GM18867 (cell line): ENCODE data around the gene SERINC5.
A peak's percentile ranks its signal among the peaks of the same experiment; 100 is the strongest.

Source experiments
- ATAC-seq: cut with Tn5 transposase; IDR thresholded peaks from one replicate; pipeline ENCODE4 v1.9.1; 2021; ENCODE audit warnings: mild to moderate bottlenecking, moderate library complexity; ENCODE audit not compliant: unreplicated experiment

Gene SERINC5

DNA sequence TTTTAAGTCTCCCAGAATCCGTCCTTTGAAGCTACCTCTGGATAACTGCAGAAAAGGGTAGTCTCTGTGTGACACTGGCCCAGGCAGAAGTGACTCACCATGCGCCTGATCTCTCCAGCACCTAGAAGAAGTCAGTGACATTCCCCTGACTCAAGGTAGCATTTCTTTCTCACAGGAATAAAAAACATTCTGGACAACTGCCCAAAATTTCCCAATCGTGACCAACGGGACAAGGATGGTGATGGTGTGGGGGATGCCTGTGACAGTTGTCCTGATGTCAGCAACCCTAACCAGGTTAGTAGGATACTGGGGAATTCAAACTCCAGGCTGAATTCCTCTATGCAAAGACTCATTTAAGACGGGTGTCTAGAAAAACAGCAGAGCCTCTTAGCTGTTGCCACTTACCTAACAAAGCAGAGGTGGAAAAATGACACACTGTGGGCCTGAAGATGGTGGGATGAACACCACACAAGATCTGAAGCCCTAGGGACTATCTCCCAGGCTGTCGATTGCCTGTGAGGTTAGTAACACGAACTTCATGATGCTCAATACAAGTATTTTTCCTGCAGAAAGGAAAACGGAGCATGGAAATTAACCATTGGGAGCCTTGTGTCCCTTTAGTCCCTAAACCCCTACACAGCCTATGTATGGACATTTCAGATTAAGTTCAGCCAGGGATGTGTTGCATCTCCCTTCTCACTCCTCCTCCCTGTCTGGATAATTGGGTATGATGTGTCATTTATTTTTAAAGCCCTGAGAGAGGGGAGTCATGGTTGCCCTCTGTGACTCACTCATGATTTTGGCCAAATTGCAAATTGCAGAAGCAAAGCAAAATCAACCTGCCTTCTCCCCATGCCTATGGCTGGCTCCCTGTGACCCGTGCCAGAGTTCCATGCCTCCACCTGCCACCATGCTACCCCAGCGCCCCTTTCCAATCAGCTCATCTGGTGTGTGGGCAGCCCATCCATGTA, 183.5 kb downstream of the SERINC5 start:
- ATAC-seq = no peak

DNA sequence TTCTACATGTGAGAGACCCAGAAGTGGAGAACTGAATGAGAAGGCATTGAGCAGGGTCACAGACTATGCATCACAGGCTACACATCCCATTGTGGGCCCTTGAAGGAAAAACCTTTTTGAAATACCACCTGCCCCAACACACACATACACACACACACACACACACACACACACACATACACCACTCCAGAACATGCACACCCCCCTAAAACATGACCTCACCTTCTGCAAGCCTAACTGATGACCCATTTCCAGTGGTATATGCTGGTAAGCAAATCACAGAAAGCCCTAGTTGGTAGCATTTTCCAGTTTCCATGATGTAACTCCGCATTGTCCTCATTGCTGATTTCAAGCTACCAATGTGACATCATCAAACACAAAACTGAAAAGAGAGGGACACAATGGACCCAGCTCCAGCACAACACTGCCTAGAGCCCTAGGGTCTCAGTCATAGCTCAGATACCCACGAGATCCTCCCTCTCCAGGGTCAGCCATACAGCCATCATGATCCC, 184.3 kb downstream of the SERINC5 start:
- no peak for ATAC-seq

DNA sequence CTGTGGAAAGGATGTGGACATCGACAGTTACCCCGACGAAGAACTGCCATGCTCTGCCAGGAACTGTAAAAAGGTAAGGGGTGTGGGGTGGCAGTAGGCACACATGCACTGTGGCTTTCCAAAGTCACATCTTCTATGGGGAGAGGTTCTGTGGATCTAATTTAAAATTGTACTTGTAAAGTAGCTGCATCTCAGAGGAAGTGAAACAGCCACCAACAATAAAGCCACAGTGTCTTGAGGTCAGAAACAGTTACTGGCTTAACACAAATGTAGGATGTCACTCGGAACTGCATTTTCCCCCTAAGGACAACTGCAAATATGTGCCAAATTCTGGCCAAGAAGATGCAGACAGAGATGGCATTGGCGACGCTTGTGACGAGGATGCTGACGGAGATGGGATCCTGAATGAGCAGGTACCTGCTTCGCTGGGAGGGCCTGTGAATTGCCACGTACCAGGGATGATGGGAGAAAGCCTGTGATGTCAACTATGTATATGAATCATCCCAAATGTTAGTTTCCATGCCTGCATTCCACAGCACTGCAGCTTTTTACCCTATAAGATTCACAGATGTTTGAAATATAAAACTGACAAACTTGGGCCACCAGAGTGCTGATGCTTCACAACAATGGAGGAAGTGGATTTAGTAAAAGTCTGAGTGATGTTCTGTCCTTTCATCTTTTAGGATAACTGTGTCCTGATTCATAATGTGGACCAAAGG, 185.4 kb downstream of the SERINC5 start:
- peak; percentile 87 for ATAC-seq

- no peak for ATAC-seq
Measured at GRCh38 chr5:80069918-80070318, 185.9 kb downstream of the SERINC5 start.

- ATAC-seq = no peak
Measured at GRCh38 chr5:80069251-80069800, 186.5 kb downstream of the SERINC5 start.

- no peak for ATAC-seq
Measured at GRCh38 chr5:80068775-80069174, 187.1 kb downstream of the SERINC5 start.

DNA sequence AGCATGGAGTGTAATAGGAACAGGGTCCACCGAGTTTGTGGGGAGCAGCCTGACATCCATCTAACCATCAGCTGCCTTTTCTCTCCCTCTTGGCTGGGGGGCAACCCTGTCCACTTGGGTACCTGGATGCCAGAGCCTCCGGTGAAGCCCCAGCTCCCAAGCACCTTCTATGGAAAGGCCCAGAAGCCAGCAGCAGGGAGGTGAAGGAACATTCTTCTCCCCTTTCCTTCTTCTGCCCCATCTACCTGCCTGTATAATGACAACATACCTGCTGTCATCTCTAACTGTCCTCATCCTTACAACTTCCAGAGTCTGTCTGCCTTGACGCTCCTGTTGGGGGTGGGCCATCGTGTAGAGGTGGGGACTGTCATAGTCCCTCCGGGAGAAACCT, 187.6 kb downstream of the SERINC5 start:
- ATAC-seq = no peak

DNA sequence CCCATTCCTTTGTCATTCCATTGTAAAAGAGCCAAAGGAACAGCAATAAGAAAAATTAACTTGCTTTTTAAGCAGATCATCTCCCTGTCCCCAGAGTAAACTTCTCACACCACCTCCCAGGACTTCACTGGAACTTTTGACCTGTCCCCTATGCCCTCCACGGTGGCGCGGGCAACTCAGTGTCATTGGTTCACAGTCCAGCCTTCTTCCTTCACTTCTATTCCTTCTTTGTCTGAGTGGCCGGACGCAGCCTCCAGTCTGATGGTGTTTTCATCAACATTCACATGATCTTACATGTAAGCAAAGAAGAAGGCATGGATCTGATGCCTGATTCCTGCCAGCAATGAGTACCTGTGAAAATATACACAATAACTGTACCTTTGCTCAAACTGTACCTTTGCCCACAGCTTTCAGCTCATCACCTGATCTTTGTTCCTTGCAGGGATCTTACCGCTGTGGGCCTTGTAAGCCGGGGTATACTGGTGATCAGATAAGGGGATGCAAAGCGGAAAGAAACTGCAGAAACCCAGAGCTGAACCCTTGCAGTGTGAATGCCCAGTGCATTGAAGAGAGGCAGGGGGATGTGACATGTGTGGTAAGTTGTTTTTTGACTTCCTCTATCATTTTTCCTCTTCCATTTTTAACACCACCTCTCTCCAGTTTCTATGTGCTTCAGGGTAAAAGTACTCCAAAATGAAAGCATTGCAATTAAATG, 188.2 kb downstream of the SERINC5 start:
- ATAC-seq = no peak

GRCh38 chr5:80067016-80067415, 188.8 kb downstream of the SERINC5 start:
- ATAC-seq = no peak

DNA sequence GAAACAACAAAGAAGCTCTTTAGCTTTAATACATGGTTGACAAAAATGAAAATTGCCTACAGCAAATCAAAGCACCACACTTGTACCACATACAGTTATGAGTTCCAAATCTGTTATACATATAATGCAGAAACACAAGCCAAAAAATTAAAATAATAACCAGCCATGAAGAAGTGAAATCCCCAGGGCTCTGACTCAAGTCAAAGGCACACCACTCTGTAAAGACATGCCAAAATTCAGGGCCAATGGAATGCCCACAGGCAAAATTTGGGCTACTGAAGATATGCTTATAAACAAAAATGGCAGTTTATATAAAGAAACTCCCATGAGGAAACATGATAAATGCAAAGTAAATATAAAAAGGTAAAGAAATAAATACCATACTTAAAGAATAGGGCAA, 191.7 kb downstream of the SERINC5 start:
- ATAC-seq = no peak
